Astrocyte of the hippocampus (primary cell): ENCODE measurements around the gene CRACR2A.
A peak's percentile ranks its signal among the peaks of the same experiment; 100 is the strongest.

Source experiments
- DNase-seq: peaks from one replicate; pipeline ENCODE4 v3.0.0; 2011; ENCODE audit warnings: low read depth, low spot score

Gene CRACR2A

GRCh38 chr12:3685830-3686229, 67.1 kb downstream of the CRACR2A start:
- no peak for DNase-seq

GRCh38 chr12:3684449-3685051, 68.4 kb downstream of the CRACR2A start:
- no peak for DNase-seq

GRCh38 chr12:3683670-3684069, 69.2 kb downstream of the CRACR2A start:
- no peak for DNase-seq

GRCh38 chr12:3681595-3682061, 71.3 kb downstream of the CRACR2A start:
- no peak for DNase-seq

GRCh38 chr12:3680919-3681594, 71.9 kb downstream of the CRACR2A start:
- DNase-seq: peak; percentile 37

- DNase-seq: no peak
Measured at GRCh38 chr12:3679831-3680230, 73.1 kb downstream of the CRACR2A start.

GRCh38 chr12:3677609-3678008, 75.3 kb downstream of the CRACR2A start:
- no peak for DNase-seq

GRCh38 chr12:3673981-3674708, 78.8 kb downstream of the CRACR2A start:
- no peak for DNase-seq

- no peak for DNase-seq
Measured at GRCh38 chr12:3672113-3672509, 80.8 kb downstream of the CRACR2A start.

- DNase-seq: no peak
Measured at GRCh38 chr12:3671330-3672112, 81.4 kb downstream of the CRACR2A start.

- DNase-seq: no peak
Measured at GRCh38 chr12:3670083-3670620, 82.8 kb downstream of the CRACR2A start.

GRCh38 chr12:3669594-3669993, 83.3 kb downstream of the CRACR2A start:
- no peak for DNase-seq

GRCh38 chr12:3668479-3669165, 84.3 kb downstream of the CRACR2A start:
- no peak for DNase-seq

- no peak for DNase-seq
Measured at GRCh38 chr12:3667485-3667884, 85.4 kb downstream of the CRACR2A start.

GRCh38 chr12:3666441-3666840, 86.5 kb downstream of the CRACR2A start:
- DNase-seq: no peak

- no peak for DNase-seq
Measured at GRCh38 chr12:3662521-3662921, 90.4 kb downstream of the CRACR2A start.

- DNase-seq: no peak
Measured at GRCh38 chr12:3661028-3661427, 91.9 kb downstream of the CRACR2A start.

- DNase-seq: no peak
Measured at GRCh38 chr12:3658327-3659163, 94.4 kb downstream of the CRACR2A start.

GRCh38 chr12:3656946-3657622, 95.8 kb downstream of the CRACR2A start:
- DNase-seq: no peak
